ENCODE data around the gene ATP8B3. TPM values are rescaled to one million over a fixed set of nuclear protein-coding genes. Genes with fewer than 3 reads are reported as not detected.

Gene ATP8B3
- total and polyA plus RNA-seq, 2 of the 13 experiments (the other 11 are each of a cell fraction or from before 2014, with no cell fraction given): 2.6 to 5.9 TPM

- TF ChIP-seq ZNF296 (CRISPR knock-in tag; conservative IDR thresholded peaks at IDR 0.05) (no peak), REL (CRISPR knock-in tag; conservative IDR thresholded peaks at IDR 0.05) (no peak), CENPT (CRISPR knock-in tag; IDR thresholded peaks at IDR 0.05; ENCODE audit: low read depth) (no peak), LBX2 (CRISPR knock-in tag; IDR thresholded peaks at IDR 0.05; ENCODE audit: borderline replicate concordance) (no peak), TBP (CRISPR knock-in tag; IDR thresholded peaks at IDR 0.05) (no peak), SP140L (CRISPR knock-in tag; IDR thresholded peaks at IDR 0.05; ENCODE audit: borderline replicate concordance) (no peak), PRDM4 (CRISPR knock-in tag; IDR thresholded peaks at IDR 0.05; ENCODE audit: borderline replicate concordance) (no peak), IKZF5 (CRISPR knock-in tag; IDR thresholded peaks at IDR 0.05) (no peak), EEA1 (CRISPR knock-in tag; IDR thresholded peaks at IDR 0.05; ENCODE audit: borderline replicate concordance) (no peak), ZNF138 (CRISPR knock-in tag; IDR thresholded peaks at IDR 0.05; ENCODE audit: low read depth) (no peak)
Observed at GRCh38 chr19:1857648-1858326, 45.7 kb upstream of the ATP8B3 start (continued).
